ENCODE results near the gene PTPRA. TPM values are rescaled to one million over a fixed set of nuclear protein-coding genes. Genes with fewer than 3 reads are reported as not detected.

PTPRA gene
- total and polyA plus RNA-seq, 2 experiments from 2014 or later: 45.1 to 51.8 TPM

GRCh38 chr20:2919518-2920245 is 46.4 kb downstream of the PTPRA start:
- H3K9me2 ChIP-seq (replicated peaks; ENCODE audit: insufficient read depth): no peaks in the 10 kb centered on the region
- no peaks in the 10 kb centered on the region for H3K9me3 ChIP-seq (ENCODE audit: low read depth)
- H3K4me1 ChIP-seq (ENCODE audit: insufficient read depth): peaks cover 10% of the 10 kb centered on the region
- peak; percentile 16 for DNase-seq (ENCODE audit: low spot score)
- peak overlapping the region; percentile 46 for H3K4me2 ChIP-seq
- no peak overlapping the region for H3K4me3 ChIP-seq
- no peak overlapping the region for H2AFZ ChIP-seq
- no peak for TF ChIP-seq EZH2 (IDR thresholded peaks at IDR 0.05; ENCODE audit: borderline replicate concordance)
- TF ChIP-seq CTCF (IDR thresholded peaks at IDR 0.05; ENCODE audit: poor library complexity): no peak
- TF ChIP-seq EZH2phosphoT487 (IDR thresholded peaks at IDR 0.05; ENCODE audit: low read depth, severe bottlenecking, unreplicated experiment): no peak
- WGBS (ENCODE audit: low lambda C conversion rate, missing lambda C conversion rate): 64% methylated on average over 2 of the region's 2 CpGs
- no peaks in the 10 kb centered on the region for H3K36me3 ChIP-seq (replicated peaks; ENCODE audit: insufficient read depth, low read depth)
- peaks cover 48% of the 10 kb centered on the region for H3K79me2 ChIP-seq
- no peaks in the 10 kb centered on the region for H4K20me1 ChIP-seq (ENCODE audit: insufficient read depth, poor library complexity, severe bottlenecking)
- no peaks in the 10 kb centered on the region for H3K27me3 ChIP-seq
- H3K27ac ChIP-seq: peak overlapping the region; percentile 8

- no peaks in the 10 kb centered on the region for H3K27me3 ChIP-seq
- peaks cover 44% of the 10 kb centered on the region for H3K79me2 ChIP-seq
- no peak overlapping the region for H3K4me3 ChIP-seq
- H3K9me2 ChIP-seq (replicated peaks; ENCODE audit: insufficient read depth): no peaks in the 10 kb centered on the region
- H3K36me3 ChIP-seq (replicated peaks; ENCODE audit: insufficient read depth, low read depth): no peaks in the 10 kb centered on the region
- TF ChIP-seq CTCF (IDR thresholded peaks at IDR 0.05; ENCODE audit: poor library complexity) (no peak), EZH2 (IDR thresholded peaks at IDR 0.05; ENCODE audit: borderline replicate concordance) (no peak), EZH2phosphoT487 (IDR thresholded peaks at IDR 0.05; ENCODE audit: low read depth, severe bottlenecking, unreplicated experiment) (no peak)
- DNase-seq (ENCODE audit: low spot score): no peak
- 100% methylated on average over 1 of the region's 1 CpG for WGBS (ENCODE audit: low lambda C conversion rate, missing lambda C conversion rate)
- H3K9me3 ChIP-seq (ENCODE audit: low read depth): no peaks in the 10 kb centered on the region
- no peak overlapping the region for H2AFZ ChIP-seq
- H3K27ac ChIP-seq: no peak overlapping the region
- no peaks in the 10 kb centered on the region for H4K20me1 ChIP-seq (ENCODE audit: insufficient read depth, poor library complexity, severe bottlenecking)
- peaks cover 10% of the 10 kb centered on the region for H3K4me1 ChIP-seq (ENCODE audit: insufficient read depth)
- H3K4me2 ChIP-seq: no peak overlapping the region
Observed at GRCh38 chr20:2920473-2920872, 47.2 kb downstream of the PTPRA start.

GRCh38 chr20:2921506-2921905 is 48.2 kb downstream of the PTPRA start:
- Histone ChIP-seq H3K36me3 (replicated peaks; ENCODE audit: insufficient read depth, low read depth) (no peaks in the 10 kb centered on the region), H3K4me3 (no peak overlapping the region), H3K9me2 (replicated peaks; ENCODE audit: insufficient read depth) (no peaks in the 10 kb centered on the region), H3K4me2 (no peak overlapping the region), H3K27me3 (no peaks in the 10 kb centered on the region), H3K4me1 (ENCODE audit: insufficient read depth) (peaks cover 10% of the 10 kb centered on the region), H3K9me3 (ENCODE audit: low read depth) (no peaks in the 10 kb centered on the region), H3K79me2 (peaks cover 34% of the 10 kb centered on the region), H2AFZ (no peak overlapping the region), H4K20me1 (ENCODE audit: insufficient read depth, poor library complexity, severe bottlenecking) (no peaks in the 10 kb centered on the region), H3K27ac (no peak overlapping the region)
- 94% methylated on average over 4 of the region's 4 CpGs for WGBS (ENCODE audit: low lambda C conversion rate, missing lambda C conversion rate)
- DNase-seq (ENCODE audit: low spot score): no peak
- TF ChIP-seq EZH2 (IDR thresholded peaks at IDR 0.05; ENCODE audit: borderline replicate concordance) (no peak), CTCF (IDR thresholded peaks at IDR 0.05; ENCODE audit: poor library complexity) (no peak), EZH2phosphoT487 (IDR thresholded peaks at IDR 0.05; ENCODE audit: low read depth, severe bottlenecking, unreplicated experiment) (no peak)

Data from hepatocyte (in vitro differentiated cells).